Activated CD4-positive, CD25-positive, alpha-beta regulatory T cell treated with anti-CD3 and anti-CD28 coated beads, Interleukin-2, amount 50 U/mL, for 72 hours (primary cell): ENCODE data around the gene TMCC1.
"Not testable (repeated sequence)": the region's sequence is repeated elsewhere in the genome, so short reads cannot be mapped to it uniquely, and the experiment has no call there.

Source experiments
- DNase-seq: peaks from one replicate; pipeline ENCODE4 v3.0.0; 2021

Gene TMCC1

DNA sequence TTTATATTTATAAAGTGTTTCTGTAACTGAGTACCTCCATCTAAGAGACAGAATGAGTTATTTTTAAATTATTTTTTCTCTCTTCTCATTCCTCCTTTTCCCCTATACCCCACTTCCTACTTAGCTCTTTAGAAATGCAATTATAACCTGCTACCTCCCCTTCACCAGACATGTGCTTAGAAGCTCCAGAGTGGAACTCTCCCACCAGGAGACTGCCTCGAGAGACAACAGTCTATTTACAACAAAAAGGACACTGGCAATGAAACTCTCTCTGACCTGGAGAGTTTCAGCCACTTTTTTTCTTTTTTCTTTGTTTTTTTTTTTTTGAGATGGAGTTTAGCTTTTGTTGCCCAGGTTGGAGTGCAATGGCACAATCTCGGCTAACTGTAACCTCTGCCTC, 177.7 kb downstream of the TMCC1 start:
- DNase-seq, result no peak

DNA sequence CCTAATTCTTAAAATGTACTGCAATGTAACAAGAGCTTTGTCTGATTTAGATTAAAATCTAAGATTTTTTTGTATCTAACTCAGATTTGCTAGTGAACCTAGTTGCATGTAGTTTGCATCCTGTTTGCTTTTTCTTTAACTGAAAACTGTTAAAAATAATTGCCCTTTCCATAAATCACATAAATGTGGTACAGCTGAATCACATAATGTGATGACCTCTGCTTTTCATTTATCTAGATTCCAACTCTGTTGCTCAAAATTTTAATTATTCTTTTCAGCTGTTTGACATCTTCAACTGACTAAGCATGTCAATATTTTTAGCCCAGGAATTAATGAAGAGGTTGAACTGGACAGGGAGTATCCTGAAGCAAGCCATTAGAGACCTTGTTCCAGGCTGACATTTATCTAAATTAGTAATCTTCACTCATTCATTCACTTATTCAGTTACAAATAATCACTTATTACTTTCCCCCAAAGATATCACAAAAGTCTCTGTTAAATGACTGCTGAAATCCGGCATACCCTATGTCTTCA, 185.1 kb downstream of the TMCC1 start:
- DNase-seq, result no peak

DNA sequence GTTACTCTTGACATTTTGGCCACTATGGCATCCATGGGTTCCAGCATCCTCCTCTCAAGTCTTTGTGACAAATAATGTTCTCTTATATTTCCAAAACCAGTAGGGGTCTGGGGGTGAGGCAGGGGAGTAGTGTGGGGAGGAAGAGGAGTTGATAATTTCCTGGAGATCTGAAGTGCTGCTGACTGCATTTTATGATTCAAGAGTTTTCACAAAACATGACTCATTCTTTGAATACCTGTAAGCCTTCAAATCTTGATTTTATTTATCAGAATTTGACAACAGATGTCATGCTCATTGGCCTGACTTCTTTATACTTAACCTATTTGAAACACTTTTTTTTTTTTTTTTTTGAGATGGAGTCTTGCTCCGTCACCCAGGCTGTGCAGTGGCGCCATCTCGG, 188.2 kb downstream of the TMCC1 start:
- DNase-seq, result no peak

DNA sequence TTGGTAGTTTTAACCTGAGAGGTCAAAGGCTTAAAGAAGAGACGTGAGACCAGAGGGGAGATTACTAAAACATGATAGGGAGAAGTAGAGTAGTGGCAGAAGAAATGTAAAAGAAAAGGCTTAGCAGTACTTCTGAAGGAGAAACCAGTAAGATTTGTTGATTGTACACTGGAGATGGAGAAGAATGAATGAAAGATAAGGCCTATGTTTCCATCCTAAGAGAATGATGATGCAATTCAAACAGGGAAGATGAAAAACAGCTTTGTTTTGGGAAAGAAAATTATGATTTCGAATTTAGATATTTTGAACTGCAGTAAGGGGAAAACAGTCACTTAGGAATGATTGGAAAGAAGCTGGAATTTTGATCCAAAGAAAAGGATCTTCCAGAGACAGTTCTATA, 189.6 kb downstream of the TMCC1 start:
- DNase-seq, result no peak

DNA sequence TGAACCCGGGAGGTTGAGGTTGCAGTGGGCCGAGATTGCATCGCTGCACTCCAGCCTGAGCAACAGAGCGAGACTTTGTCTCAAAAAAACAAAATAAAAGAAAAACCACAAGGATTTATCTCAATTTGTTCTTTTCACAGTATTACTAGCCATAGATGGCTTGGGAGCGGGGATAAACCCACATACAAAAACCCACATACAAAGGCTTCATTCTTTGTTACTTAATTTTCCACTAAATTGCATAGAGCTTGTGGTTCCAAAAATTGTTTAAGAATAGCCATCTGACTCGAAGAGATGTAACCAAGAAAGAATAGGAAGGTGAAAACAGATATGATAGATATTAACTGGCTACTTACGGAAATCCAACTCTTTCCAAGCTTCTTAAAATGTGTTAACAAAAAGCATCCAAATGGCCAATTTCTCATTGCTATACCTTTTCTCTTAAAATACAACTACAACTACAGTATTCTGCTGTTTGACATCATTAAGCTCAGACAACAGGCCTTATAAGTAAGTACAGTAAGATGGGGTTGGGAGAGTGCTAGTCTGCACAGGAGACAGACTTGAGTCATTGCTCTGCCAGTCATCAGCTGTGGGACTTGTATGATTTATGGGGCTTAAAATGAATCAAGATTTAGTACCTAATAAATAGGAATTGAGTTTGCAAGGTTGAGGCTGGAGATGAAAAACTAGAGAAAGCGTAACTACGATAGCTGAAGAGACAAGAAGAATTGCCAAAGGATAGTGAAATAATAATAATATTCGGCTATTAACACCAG, 190.4 kb downstream of the TMCC1 start:
- no peak for DNase-seq

DNA sequence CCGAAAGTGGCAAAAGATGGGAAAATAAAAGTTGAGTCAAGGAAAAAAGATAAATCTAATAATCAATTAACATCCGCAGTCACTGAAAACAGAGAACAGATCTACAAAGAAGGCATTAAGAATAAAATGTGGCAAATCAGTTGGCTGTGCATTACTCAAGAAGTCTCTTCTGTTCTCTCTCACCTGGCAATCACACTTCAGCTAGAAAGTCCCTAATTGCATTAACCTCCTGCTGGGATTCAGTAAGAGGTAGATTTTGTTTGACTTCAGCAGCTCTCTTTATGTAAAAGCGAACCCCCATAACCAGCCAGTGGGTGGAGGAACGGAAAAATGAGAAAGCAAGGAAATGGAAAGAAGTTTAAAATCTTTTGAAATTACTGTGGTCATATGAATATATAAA, 192.3 kb downstream of the TMCC1 start:
- no peak for DNase-seq

DNA sequence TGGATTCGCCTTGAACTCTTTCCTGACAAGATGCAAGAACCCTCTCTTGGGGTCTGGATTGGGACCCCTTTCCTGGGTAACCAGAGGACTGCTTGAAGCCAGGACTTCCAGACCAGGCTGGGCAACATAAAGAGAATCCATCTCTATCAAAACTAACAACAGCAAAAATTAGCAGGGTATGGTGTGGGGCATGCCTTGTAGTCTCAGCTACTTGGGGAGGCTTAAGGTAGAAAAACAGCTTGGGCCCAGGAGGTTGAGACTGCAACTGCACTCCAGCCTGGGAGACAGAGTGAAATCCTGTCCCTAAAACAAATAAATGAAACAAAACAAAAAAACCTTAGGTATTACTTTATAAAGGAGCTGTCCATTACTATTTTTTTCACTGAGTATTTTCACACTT, 193.9 kb downstream of the TMCC1 start:
- DNase-seq, result no peak

DNA sequence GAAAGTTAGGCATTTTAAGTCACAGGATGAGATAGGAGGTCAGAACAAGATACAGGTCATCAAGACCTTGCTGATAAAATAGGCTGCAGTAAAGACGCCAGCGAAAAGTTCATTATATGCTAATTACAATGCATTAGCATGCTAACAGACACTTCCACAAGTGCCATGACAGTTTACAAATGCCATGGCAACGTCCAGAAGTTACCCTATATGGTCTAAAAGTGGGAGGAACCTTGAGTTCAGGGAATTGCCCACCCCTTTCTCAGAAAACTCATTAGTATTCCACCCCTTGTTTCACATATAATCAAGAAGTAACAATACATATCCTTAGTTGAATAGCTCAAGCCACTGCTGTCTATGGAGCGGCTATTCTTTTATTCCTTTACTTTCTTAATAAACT, 194.3 kb downstream of the TMCC1 start:
- no peak for DNase-seq

DNA sequence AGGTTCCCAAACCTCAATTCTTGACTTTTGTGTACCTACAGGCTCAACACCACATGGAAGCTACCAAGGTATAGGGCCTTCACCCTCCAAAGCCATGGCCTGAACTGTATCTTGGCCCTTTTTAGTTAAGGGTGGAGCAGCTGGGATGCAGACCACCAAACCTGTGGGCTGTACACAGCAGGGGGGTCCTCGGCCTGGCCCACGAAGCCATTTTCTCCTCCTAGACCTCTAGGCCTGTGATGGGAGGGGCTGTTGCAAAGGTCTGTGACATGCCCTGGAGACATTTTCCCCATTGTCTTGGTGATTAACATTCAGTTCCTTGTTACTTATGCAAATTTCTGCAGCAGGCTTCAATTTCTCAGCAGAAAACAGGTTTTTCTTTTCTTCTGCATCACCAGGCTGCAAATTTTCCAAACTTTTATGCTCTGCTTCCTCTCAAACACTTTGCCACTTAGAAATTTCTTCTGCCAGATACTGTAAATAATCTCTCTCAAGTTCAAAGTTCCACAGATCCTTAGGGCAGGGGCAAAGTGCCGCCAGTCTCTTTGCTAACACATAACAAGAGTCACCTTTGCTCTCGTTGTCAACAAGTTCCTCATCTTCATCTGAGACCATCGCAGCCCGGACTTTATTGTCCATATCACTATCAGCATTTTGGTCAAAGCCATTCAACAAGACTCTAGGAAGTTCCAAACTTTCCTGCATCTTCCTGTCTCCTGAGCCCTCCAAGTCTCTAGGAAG, 196.1 kb downstream of the TMCC1 start:
- DNase-seq, result no peak

DNA sequence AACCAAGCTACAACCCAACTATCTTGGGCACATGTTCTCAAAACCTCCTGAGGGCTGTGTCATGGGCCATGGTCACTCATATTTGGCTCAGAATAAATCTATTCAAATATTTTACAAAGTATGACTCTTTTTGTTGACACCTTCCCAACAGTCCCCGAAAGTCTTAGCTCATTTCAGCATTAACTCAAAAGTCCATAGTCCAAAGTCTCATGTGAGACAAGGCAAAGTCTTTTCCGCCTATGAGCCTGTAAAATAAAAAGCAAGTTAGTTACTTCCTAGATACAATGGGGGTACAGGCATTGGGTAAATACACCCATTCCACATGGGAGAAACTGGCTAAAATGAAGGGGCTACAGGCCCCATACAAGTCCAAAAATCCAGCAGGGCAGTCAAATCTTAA, 197.1 kb downstream of the TMCC1 start:
- not testable (repeated sequence) for DNase-seq

DNA sequence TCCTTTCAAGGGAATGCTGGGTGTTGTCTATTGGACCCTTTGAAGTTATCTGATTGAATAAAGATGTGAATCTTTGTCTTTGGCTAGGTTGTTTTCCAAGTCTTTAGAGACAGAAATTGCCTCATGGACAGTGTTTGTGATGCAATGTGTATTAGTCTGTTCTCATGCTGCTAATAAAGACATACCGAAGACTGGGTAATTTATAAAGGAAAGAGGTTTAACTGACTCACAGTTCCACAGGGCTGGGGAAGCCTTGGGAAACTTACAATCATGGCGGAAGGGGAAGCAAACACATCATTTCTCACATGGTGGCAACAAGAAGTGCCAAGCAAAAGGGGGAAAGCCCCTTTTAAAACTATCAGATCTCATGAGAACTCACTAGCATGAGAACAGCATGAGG, 198.3 kb downstream of the TMCC1 start:
- no peak for DNase-seq

DNA sequence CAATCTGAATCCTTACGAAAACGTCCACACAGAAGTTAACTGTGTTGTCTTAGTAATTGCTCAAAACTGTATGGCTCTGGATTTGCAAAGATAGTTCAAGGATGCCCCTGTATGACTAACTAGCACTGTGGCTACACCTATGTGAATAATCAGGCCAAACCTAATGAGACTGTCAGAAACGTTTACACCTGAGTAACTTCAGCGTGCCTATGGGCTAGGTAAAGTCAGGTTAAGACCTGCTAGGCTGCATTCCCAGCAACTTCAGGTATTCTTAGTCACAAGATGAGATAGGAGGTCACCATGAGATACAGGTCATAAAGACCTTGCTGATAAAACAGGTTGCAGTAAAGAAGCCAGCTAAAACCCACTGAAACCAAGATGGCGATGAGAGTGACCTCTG, 199.3 kb downstream of the TMCC1 start:
- DNase-seq, result no peak

DNA sequence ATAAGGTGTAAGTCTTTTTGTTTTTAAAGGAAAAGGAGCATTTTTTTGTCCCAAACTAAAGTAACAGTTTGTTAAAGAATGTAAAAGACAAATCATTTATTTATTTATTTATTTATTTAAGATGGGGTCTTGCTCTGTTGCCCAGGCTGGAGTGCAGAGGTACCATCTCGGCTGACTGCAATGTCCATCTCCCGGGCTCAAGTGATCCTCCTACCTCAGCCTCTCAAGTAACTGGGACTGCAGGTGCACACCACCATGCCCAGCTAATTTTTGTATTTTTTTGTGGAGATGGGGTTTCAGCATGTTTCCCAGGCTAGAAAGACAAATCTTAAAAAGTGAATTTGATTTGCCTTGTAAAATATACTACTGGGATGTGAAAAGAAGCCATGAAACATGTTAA, 200.8 kb downstream of the TMCC1 start:
- DNase-seq, result no peak

DNA sequence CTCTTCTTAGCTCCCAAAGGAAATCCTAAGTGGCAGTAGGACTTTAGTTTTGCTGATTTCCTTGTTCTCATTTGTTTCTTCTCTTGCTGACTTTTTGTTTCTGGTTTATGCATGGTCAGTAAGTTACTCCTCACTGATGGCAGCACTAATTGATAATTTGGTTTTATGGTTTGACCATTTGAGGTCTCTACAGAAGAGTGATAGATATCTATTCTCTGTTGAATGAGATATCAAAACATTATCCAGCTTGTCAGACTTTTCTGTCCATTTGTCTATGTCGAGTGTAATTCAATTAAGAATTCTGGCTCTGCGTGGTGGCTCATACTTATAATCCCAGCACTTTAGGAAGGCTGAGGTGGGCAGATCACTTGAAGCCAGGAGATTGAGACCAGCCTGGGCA, 202.5 kb downstream of the TMCC1 start:
- no peak for DNase-seq

DNA sequence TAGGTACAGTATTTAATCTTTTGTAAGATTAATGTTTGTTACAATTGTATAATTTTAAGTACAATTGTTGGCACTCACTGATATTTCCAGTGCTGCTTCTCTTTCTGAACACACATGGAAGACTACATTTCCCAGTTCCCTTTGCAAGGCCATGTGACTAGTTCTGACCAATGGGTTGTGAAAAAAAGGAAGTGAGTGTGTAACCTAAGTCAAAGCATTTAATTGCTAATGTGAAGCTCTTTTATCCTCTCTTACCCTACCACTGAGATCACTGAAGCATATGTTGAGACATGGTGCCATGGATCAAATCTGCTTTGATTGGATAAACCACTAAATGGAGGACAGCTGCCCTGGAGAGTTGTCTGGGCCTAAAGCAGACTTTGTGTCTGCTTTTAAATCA, 203.1 kb downstream of the TMCC1 start:
- no peak for DNase-seq

DNA sequence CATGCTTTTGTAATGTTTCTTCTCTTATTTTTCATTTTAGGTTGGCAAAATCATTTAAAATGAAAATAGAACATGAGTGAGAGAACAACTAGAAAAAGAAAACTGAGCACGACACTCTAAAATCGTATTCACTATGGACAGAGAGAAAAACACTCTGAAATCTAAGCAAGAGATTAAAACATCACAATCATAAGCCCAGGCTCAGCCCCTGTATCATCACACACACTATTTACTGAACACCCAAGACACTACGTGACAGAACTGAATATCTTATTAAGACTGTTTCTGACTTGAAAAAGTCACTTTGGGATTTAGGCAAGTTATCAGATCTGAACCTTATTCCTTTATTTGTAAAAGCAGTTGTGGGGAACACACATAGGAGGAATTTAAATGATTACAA, 204.5 kb downstream of the TMCC1 start:
- DNase-seq, result no peak

DNA sequence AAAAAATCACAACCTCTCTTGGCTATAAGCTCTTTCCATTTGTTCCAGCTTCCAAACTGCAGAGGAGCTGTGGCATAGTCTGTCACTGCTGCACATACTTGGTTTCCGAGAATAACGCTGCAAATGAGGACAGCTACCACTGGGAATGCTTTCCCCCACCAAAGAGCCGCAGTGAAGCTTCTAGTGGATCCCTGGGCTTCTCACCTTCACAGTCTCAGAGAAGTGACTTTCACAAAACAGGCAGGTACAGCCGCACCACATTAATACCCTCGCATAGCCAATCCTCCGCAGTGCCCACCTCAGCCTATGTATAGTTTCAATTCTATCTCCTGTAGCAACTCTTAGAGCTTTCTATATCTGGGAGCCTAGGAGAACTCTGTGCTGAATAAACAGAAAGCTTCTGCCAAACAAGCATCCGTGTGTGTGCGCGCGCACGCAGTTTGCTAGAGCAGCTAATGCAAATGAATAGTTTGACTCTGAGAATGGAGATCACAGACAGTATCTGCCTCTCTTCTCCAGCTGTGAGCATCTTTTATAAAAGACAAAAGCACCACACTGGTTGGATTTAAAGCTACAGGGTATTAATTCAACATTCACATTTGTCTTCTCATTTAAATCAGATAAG, 205.1 kb downstream of the TMCC1 start:
- no peak for DNase-seq

DNA sequence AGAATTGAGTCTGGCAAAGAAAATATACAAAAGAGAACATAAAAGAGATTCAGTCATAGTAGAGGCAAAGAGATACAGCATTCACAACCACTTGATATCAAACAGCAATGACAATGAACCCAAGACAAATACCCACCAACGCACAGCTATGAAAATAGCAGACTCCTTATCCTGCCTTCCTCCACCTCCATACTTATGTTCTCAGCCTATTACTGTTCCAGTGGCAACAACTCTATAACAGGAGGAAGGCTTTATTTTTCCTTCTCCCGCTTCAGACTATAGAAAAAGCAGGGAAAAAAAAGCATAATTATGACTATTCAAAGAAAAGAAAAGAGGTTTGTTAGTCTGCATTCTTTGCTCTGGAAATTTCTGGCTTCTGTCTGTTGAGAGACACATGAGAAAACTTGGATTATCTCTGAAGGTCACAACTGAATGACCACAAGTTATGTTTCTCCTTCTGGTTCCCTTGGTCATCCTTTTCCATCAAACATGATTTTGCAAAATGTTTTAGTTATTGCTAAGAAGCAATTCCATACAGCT, 205.9 kb downstream of the TMCC1 start:
- DNase-seq, result no peak

DNA sequence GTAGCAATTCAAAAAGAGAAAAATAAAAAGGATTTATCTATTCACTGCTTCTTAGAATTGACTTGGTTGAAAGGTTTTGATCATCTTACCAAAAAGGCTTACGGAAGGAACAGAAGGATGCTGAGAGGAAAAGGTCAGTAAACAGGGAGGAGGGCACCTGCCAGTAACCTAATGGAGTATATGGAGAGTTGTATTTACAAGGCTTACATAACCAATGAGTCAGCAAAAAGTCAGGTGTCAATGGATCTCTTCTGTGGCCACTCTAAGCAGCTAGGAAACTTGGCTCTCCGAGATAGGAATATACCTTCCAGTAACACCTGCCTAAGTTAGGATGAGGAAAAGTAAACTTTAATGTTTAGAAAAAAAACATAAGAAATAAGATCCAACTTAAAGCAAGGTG, 206.6 kb downstream of the TMCC1 start:
- no peak for DNase-seq

DNA sequence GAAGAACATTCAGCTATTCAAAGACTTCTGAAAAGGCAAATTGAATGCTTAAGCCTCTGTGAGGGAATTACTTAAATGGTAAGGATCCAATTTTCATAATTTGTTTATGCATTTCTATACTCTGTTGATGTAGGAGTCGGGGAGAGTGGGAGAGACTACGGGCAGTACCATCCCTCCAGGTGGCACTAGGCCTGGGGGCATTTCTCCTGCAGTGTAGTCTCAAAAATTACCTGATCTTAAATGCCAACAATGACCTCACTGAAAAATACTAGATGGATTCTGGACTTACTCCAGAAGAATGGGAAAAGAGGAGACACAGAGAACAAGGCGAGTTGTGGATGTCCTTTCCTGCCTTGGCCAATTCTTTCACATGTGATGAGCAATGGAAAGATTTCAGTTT, 209.2 kb downstream of the TMCC1 start:
- DNase-seq, result no peak

DNA sequence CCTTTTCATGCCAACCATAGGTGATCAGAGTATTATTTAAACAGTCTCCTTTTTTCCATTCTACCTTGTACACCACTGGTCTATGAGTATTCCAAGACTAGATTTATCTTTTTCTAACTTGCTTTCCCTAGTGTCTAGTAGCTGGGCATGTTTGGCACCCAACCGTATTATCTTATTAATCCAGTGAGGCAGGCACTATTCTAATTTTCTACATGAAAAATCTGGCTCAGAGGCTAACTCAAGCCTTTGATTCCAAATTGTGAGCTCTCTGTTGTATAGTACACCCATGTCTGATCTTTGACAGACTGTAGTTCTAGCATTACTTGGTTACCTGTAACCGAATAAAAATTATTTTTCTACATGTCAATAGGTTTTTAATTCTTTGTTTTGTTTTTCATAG, 210.3 kb downstream of the TMCC1 start:
- DNase-seq, result no peak

DNA sequence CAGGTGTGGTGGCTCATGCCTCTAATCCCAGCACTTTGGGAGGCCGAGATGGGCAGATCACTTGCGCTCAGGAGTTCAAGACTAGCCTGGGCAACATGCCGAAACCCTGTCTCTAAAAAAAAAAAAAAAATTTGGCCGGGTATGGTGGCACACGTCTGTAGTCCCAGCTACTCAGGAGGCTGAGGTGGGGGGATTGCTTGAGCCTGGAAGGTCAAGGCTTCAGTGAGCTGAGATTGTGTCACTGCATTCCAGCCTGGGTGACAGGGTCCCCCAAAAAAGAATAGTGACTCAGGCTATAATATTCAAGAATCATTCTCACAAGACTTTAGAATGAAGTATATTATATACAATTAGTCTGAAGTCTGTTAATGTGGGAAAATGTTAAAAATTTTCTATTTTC, 216.5 kb downstream of the TMCC1 start:
- DNase-seq, result no peak

DNA sequence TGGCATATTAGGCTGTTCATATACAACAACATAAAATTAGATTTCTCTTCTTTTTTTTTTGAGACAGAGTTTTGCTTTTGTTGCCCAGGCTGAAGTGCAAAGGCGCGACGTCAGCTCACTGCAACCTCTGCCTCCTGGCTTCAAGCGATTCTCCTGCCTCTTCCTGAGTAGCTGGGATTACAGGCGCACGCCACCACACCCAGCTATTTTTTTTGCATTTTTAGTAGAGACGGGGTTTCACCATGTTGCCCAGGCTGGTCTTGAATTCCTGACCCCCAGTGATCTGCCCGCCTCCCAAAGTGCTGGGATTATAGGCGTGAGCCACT, 218.8 kb downstream of the TMCC1 start:
- not testable (repeated sequence) for DNase-seq
